ENCODE measurements around the gene PCCB. TPM values are rescaled to one million over a fixed set of nuclear protein-coding genes. Genes with fewer than 3 reads are reported as not detected.

Gene PCCB
- total and polyA plus RNA-seq, 8 donors, result 26.9 to 44.7 (median 35.9) TPM

GRCh38 chr3:136232413-136232812 lies 17.7 kb upstream of the PCCB start:
- no peaks in the 10 kb centered on the region for H3K27me3 ChIP-seq
- no peak overlapping the region for H3K4me3 ChIP-seq
- H3K4me1 ChIP-seq, result no peaks in the 10 kb centered on the region
- no peak for ATAC-seq
- H3K36me3 ChIP-seq, result no peaks in the 10 kb centered on the region
- no peak for TF ChIP-seq CTCF (IDR thresholded peaks at IDR 0.05)
- no peak for DNase-seq
- no peaks in the 10 kb centered on the region for H3K9me3 ChIP-seq
- no peak overlapping the region for H3K27ac ChIP-seq
- intact Hi-C loops (cut with DNase I), result no loop called here

- Histone ChIP-seq H3K27me3 (no peaks in the 10 kb centered on the region), H3K36me3 (no peaks in the 10 kb centered on the region), H3K4me1 (no peaks in the 10 kb centered on the region), H3K4me3 (no peak overlapping the region), H3K9me3 (no peaks in the 10 kb centered on the region), H3K27ac (no peak overlapping the region)
- TF ChIP-seq CTCF (IDR thresholded peaks at IDR 0.05), result no peak
- ATAC-seq, result no peak
- DNase-seq, result no peak
- intact Hi-C loops (cut with DNase I), result no loop called here
These were observed 14.6 kb upstream of the PCCB start for GRCh38 chr3:136235545-136235944.

GRCh38 chr3:136236109-136236508 lies 14.0 kb upstream of the PCCB start:
- Histone ChIP-seq H3K27ac (no peak overlapping the region), H3K4me1 (no peaks in the 10 kb centered on the region), H3K36me3 (no peaks in the 10 kb centered on the region), H3K9me3 (no peaks in the 10 kb centered on the region), H3K27me3 (no peaks in the 10 kb centered on the region), H3K4me3 (no peak overlapping the region)
- TF ChIP-seq CTCF (IDR thresholded peaks at IDR 0.05), result no peak
- intact Hi-C loops (cut with DNase I), result no loop called here
- DNase-seq (no peak), ATAC-seq (no peak)

GRCh38 chr3:136237103-136237502 lies 13.0 kb upstream of the PCCB start:
- no peak overlapping the region for H3K27ac ChIP-seq
- intact Hi-C loops (cut with DNase I), result no loop called here
- H3K4me3 ChIP-seq, result no peak overlapping the region
- no peaks in the 10 kb centered on the region for H3K36me3 ChIP-seq
- H3K27me3 ChIP-seq, result no peaks in the 10 kb centered on the region
- H3K4me1 ChIP-seq, result no peaks in the 10 kb centered on the region
- ATAC-seq (no peak), DNase-seq (no peak)
- TF ChIP-seq CTCF (IDR thresholded peaks at IDR 0.05), result no peak
- H3K9me3 ChIP-seq, result no peaks in the 10 kb centered on the region

- intact Hi-C loops (cut with DNase I), result no loop called here
- ATAC-seq (no peak), DNase-seq (no peak)
- no peaks in the 10 kb centered on the region for H3K4me1 ChIP-seq
- no peak for TF ChIP-seq CTCF (IDR thresholded peaks at IDR 0.05)
- no peaks in the 10 kb centered on the region for H3K9me3 ChIP-seq
- no peak overlapping the region for H3K27ac ChIP-seq
- no peak overlapping the region for H3K4me3 ChIP-seq
- no peaks in the 10 kb centered on the region for H3K27me3 ChIP-seq
- no peaks in the 10 kb centered on the region for H3K36me3 ChIP-seq
These were observed 12.0 kb upstream of the PCCB start for GRCh38 chr3:136237961-136238649.
